ENCODE results near the gene GUSB. TPM values are rescaled to one million over a fixed set of nuclear protein-coding genes. Genes with fewer than 3 reads are reported as not detected.

GUSB gene
- total and polyA plus RNA-seq, 9 of the 15 experiments (the other 6 are each of a cell fraction or from before 2014, with no cell fraction given), result 22.7 to 102 (median 60.1) TPM

DNA sequence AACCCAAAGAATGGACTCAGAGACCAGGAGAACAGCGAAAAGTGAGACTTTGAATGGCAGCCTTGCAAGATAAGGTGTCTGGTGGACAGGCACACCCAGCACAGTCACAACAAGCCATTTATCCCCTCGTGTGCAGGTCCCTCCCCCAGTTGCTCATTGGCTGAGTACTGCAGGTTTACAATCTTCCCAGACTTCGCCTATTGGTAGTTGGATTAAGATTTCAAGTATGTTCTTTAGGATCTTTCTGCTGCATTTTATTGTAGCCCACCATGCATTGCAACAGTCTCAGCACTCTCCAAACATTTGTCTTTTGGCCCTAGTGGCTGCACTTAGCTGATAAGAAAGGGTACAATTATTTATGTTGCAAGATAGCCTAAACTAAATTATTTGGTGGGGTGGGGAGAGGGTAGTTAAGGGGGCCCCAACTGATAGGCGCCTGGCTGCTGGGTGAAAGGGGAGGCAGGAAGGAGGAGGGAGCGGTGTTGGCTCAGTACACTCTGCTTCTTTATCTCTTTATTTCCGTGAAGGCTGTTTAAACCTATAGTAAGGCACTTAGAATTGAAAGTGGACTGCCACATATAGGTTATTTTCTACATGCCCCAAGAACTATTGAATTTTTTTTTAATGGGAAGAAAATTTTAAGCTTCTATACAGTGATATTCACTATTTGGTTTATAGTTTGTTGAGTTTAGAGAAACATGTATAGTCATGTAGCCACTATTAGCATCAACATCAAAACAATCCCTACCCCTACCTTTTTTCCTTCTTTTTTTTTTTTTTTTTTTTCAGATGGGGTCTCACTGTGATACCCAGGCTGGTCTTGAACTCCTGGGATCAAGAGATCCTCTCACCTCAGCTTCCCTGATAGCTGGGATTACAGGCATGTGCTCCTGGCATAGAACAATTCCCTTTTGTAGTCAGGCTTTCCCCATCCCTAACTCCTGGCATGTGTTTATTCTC is 54.2 kb downstream of the GUSB start (continued):
- TF ChIP-seq GTF2E2 (tag; IDR thresholded peaks at IDR 0.05) (0 out of 2 replicates have a peak, but pooled peaks have one; percentile 41), SUPT5H (IDR thresholded peaks at IDR 0.05) (peak; percentile 52; the same call in 1 of the 2 replicates), DMBX1 (CRISPR knock-in tag; IDR thresholded peaks at IDR 0.05; ENCODE audit: borderline replicate concordance) (0 out of 2 replicates have a peak, but pooled peaks have one; percentile 20), DPF2 (IDR thresholded peaks at IDR 0.05) (peak; percentile 87), HDGF (IDR thresholded peaks at IDR 0.05) (0 out of 2 replicates have a peak, but pooled peaks have one; percentile 47), SMAD1 (IDR thresholded peaks at IDR 0.05; ENCODE audit: low read depth, low read length, partially characterized antibody) (peak; percentile 39), CCNT2 (IDR thresholded peaks at IDR 0.05; ENCODE audit: borderline replicate concordance, extremely low read depth, insufficient read length, low read depth, low read length) (peak; percentile 51), MTA2 (IDR thresholded peaks at IDR 0.05; ENCODE audit: low read depth) (peak; percentile 47; the same call in 1 of the 2 replicates), BHLHE40 (IDR thresholded peaks at IDR 0.05; ENCODE audit: low read length) (peak; percentile 87), HNRNPL (IDR thresholded peaks at IDR 0.05; ENCODE audit: low read depth, low read length) (no peak), POLR2G (IDR thresholded peaks at IDR 0.05; ENCODE audit: low read depth, low read length) (0 out of 2 replicates have a peak, but pooled peaks have one; percentile 18), CREM (IDR thresholded peaks at IDR 0.05; ENCODE audit: low read depth) (peak; percentile 76), NFRKB (IDR thresholded peaks at IDR 0.05; ENCODE audit: low read depth) (0 out of 2 replicates have a peak, but pooled peaks have one; percentile 36), RBFOX2 (IDR thresholded peaks at IDR 0.05; ENCODE audit: low read depth, low read length) (peak; percentile 54), TOE1 (IDR thresholded peaks at IDR 0.05; ENCODE audit: borderline replicate concordance) (peak; percentile 42; the same call in 1 of the 2 replicates), TOE1 (CRISPR knock-in tag; IDR thresholded peaks at IDR 0.05; ENCODE audit: borderline replicate concordance, low read depth) (no peak)
- TF ChIP-seq, protein P1, sequence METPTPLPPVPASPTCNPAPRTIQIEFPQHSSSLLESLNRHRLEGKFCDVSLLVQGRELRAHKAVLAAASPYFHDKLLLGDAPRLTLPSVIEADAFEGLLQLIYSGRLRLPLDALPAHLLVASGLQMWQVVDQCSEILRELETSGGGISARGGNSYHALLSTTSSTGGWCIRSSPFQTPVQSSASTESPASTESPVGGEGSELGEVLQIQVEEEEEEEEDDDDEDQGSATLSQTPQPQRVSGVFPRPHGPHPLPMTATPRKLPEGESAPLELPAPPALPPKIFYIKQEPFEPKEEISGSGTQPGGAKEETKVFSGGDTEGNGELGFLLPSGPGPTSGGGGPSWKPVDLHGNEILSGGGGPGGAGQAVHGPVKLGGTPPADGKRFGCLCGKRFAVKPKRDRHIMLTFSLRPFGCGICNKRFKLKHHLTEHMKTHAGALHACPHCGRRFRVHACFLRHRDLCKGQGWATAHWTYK (CRISPR knock-in tag; IDR thresholded peaks at IDR 0.05), result 0 out of 2 replicates have a peak, but pooled peaks have one; percentile 45
- TF ChIP-seq, protein P2, sequence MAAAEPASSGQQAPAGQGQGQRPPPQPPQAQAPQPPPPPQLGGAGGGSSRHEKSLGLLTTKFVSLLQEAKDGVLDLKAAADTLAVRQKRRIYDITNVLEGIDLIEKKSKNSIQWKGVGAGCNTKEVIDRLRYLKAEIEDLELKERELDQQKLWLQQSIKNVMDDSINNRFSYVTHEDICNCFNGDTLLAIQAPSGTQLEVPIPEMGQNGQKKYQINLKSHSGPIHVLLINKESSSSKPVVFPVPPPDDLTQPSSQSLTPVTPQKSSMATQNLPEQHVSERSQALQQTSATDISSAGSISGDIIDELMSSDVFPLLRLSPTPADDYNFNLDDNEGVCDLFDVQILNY (CRISPR knock-in tag; IDR thresholded peaks at IDR 0.05), result no peak
- TF ChIP-seq, protein P3, sequence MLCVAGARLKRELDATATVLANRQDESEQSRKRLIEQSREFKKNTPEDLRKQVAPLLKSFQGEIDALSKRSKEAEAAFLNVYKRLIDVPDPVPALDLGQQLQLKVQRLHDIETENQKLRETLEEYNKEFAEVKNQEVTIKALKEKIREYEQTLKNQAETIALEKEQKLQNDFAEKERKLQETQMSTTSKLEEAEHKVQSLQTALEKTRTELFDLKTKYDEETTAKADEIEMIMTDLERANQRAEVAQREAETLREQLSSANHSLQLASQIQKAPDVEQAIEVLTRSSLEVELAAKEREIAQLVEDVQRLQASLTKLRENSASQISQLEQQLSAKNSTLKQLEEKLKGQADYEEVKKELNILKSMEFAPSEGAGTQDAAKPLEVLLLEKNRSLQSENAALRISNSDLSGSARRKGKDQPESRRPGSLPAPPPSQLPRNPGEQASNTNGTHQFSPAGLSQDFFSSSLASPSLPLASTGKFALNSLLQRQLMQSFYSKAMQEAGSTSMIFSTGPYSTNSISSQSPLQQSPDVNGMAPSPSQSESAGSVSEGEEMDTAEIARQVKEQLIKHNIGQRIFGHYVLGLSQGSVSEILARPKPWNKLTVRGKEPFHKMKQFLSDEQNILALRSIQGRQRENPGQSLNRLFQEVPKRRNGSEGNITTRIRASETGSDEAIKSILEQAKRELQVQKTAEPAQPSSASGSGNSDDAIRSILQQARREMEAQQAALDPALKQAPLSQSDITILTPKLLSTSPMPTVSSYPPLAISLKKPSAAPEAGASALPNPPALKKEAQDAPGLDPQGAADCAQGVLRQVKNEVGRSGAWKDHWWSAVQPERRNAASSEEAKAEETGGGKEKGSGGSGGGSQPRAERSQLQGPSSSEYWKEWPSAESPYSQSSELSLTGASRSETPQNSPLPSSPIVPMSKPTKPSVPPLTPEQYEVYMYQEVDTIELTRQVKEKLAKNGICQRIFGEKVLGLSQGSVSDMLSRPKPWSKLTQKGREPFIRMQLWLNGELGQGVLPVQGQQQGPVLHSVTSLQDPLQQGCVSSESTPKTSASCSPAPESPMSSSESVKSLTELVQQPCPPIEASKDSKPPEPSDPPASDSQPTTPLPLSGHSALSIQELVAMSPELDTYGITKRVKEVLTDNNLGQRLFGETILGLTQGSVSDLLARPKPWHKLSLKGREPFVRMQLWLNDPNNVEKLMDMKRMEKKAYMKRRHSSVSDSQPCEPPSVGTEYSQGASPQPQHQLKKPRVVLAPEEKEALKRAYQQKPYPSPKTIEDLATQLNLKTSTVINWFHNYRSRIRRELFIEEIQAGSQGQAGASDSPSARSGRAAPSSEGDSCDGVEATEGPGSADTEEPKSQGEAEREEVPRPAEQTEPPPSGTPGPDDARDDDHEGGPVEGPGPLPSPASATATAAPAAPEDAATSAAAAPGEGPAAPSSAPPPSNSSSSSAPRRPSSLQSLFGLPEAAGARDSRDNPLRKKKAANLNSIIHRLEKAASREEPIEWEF (CRISPR knock-in tag; IDR thresholded peaks at IDR 0.05), result no peak

Measured in K562 (cell line).